ENCODE measurements around the gene OSBPL10.
"Not testable (repeated sequence)": the region's sequence is repeated elsewhere in the genome, so short reads cannot be mapped to it uniquely, and the experiment has no call there.

OSBPL10 gene, protein sequence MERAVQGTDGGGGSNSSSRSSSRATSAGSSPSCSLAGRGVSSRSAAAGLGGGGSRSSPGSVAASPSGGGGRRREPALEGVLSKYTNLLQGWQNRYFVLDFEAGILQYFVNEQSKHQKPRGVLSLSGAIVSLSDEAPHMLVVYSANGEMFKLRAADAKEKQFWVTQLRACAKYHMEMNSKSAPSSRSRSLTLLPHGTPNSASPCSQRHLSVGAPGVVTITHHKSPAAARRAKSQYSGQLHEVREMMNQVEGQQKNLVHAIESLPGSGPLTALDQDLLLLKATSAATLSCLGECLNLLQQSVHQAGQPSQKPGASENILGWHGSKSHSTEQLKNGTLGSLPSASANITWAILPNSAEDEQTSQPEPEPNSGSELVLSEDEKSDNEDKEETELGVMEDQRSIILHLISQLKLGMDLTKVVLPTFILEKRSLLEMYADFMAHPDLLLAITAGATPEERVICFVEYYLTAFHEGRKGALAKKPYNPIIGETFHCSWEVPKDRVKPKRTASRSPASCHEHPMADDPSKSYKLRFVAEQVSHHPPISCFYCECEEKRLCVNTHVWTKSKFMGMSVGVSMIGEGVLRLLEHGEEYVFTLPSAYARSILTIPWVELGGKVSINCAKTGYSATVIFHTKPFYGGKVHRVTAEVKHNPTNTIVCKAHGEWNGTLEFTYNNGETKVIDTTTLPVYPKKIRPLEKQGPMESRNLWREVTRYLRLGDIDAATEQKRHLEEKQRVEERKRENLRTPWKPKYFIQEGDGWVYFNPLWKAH

DNA sequence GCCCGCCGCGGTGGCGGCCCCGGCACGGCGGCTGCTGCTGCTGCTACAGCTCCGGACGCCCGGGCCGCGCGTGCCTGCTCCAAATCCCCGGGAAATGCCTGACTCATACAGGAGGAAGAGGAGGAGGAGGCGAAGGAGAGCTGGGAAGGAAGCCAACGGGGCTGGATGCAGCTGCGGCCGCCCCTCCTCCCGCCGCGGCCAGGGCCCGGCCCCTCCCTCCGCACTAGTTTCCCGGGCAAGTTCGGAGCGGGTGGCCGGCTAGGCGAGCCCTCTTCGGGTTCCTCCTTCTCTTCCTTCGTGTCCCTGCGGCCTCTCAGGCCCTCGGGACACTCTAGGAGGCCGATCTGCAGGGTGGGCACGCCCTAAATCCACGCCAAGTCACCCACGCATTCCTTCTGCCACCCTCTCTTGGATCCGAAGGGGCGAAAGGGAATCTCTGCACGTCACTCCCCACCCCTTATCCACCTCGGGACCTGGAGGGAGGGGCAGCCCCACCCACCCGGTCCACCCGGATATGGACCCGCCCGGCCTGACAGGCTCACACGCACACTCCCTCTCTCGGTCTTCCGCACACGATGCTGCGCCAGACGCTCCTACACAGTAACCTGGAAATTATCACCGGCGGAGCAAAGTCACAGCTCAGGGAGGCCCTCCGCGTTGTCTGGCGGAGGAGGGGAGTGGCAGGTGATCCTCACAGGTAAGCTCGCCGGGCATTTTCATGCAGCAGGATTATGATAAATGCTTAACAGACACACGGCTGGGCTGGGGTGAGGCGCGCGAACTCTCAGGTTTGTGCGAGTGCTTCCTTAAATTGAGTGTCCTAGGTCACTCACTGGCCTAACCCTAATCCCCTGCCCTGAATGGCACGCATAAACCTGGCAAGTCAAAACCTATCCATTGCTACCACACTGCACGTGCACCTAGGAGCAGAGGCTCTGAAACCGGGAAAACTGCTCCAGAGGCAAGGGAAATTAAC lies at the start of gene OSBPL10, which contains the start of gene ZNF860:
Gene OSBPL10, minus strand, starts transcription at position 57 of the 976 bp plus-strand sequence. CDS start 83 bp downstream, outside the sequence.
Gene ZNF860, plus strand, starts transcription at position 545 of the 976 bp plus-strand sequence. CDS start 7,330 bp downstream, outside the sequence.
- DNase-seq = no peak

DNA sequence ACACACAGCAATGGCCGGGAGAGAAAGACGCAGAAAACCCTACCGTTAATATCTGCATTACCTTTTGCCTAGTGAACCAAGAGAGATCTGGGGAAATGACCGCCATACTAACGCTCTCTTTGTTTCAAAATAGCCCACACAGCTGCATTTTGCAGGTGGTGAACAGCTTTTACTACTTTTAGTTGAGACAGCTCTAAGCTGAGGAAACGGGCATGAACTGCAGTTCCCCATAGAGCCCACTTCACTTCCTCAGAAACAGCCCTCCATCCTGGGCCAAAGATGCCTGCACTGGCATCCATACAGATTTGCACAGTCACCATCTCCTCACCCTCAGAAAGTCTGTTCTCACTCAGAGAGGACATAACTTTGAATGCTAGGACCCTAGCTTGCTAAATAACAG lies 45.5 kb upstream of the OSBPL10 start:
- DNase-seq = no peak

DNA sequence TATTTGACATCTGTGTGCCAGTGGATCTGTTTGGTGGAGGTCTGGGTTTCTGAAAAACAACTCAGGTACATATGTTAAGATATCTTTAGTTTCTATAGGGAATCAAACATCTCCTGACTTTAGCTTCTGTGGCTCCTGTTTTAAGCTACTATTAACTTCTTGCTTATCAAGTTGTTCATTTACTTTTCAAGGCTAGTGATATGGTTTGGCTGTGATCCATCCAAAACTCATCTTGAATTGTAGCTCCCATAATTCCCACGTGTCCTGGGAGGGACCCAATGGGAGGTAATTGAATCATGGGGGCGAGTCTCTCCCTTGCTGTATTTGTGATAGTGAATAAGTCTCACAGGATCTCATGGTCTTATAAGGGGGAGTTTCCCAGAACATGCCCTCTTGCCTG lies 41.9 kb upstream of the OSBPL10 start:
- DNase-seq = no peak

DNA sequence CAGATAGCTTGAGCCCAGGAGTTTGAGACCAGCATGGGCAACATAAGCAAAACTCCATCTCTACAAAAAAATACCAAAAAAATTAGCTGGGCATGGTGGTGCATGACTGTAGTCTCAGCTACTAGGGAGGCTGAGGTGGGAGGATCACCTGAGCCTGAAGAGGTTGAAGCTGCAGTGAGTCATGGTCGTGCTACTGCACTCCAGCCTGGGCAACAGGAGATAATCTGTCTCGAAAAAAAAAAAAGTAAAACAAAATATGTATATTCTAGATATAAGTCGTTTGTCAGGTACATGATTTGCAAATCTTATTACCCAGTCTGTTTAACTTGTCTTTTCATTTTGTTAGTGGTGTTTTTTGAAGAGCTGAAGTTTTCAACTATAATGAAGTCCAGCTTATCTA lies 40.7 kb upstream of the OSBPL10 start:
- DNase-seq = no peak

DNA sequence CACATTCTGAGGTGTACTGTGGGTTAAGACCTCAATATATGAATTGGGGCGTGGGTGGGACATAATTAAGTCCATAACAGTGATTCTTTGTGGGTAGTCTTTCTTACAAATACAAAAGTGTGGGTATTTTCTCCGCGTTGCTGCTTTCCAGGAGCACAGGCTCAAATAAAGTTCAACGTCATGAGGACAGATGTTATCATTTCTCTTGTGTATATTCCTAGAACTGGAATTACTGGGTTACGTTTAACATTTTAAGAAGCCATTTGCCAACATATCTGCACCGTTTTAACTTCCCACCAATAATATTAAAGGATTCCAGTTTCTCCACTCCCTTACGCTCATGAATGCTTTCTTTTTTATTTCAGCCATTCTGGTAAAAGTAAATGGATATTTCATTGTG lies 40.1 kb upstream of the OSBPL10 start:
- no peak for DNase-seq

DNA sequence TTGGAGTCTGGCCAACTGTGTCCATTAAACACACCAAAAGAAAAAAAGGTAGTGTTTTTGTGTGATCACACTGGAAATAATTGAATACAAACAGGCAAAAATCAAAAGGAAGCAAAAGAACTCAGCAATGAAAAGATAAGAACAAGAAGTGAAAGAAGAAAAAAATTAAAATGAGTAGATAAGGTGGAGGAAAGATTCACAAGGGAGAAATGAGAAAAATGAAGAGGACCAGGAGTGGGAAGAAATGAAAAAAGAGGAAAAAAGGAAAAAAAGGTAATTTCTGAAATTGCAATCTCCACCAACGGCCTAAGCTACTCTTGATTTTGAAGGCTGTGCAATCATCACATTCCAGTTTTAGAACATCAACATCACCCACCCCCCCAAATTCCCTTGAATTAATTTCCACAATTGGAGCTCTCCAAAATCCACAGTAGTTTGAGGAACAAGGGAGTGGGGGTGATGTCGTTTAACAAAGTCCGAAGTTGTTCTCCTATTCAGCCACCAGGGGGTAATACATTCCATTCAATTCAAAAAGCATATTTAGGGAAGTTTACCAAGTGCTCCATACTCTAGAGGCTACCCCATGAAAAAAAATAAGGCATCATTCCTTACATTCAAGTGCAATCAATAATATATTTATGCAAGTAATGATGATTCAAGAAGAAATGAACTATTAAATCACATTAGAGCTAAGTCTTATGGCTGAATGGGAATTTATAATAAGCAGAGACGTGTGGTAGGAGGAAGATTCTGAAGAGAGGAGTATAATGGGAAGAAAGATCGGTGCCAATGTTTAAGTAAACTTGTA lies 37.9 kb upstream of the OSBPL10 start:
- DNase-seq = no peak

DNA sequence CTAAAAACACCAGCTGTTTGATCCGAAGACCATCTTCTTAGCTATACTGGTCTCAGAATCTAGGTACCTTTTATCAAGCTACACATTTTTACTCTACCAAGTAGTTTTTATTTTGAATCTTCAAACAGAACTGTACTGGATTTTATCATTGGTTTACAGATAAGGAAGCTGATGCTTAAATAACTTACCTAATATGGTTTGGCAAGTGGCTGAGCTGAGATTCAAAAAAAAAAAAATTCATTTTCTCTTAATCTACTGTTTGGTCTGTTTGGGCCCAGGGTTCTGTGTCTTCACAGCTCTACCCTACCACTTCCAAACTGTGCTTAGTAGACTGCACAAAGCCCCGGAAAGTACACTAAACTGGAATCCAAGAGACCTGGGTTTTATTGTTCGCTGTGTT lies 36.2 kb upstream of the OSBPL10 start:
- no peak for DNase-seq

DNA sequence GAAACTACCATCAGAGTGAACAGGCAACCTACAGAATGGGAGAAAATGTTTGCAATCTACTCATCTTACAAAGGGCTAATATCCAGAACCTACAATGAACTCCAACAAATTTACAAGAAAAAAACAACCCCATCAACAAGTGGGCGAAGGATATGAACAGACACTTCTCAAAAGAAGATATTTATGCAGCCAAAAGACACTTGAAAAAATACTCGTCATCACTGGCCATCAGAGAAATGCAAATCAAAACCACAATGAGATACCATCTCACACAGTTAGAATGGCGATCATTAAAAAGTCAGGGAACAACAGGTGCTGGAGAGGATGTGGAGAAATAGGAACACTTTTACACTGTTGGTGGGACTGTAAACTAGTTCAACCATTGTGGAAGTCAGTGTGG lies 34.6 kb upstream of the OSBPL10 start:
- not testable (repeated sequence) for DNase-seq

DNA sequence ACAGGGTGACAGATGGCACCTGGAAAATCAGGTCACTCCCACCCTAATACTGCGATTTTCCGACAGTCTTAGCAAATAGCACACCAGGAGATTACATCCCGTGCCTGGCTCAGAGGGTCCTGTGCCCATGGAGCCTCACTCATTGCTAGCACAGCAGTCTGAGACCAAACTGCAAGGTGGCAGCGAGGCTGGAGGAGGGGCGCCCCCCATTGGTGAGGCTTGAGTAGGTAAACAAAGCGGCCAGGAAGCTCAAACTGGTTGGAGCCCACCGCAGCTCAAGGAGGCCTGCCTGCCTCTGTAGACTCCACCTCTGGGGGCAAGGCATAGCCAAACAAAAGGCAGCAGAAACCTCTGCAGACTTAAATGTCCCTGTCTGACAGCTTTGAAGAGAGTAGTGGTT lies 29.6 kb upstream of the OSBPL10 start:
- not testable (repeated sequence) for DNase-seq

DNA sequence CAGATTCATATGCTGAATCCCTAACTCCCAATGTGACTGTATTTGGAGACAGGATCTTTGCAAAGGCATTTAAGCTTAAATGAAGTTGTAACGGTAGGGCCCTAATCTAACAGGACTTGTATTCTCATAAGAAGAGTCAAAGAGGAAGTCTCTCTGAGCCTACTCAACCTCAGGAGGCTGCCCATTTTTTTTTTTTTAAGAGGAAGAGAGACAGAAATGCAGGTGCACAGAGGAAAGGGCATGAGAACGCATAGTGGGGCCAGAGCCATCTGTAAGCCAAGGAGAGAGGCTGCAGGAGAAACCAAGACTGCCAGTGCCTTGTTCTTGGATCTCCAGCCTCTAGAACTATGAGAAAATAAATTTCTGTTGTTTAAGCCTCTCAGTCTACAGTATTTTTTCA lies 28.9 kb upstream of the OSBPL10 start:
- no peak for DNase-seq

DNA sequence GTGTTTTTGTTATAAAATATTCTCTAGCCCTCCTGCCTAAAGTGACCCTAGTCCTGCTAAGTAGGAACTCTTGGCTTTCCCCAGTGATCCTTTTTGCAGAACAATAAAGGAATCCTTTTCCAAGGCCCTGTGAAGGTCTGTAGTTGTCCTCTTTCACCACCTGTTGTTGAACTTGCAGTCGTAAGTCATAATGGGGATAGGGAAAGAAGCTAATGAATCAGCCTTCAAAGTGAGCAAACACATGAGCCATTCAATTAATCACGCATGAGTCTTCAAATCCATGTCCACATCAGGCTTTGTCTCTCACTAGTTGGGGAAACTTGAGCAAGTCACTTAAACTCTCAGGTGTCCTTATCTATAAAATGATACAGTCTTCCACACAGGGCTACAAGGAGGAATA lies 28.0 kb upstream of the OSBPL10 start:
- no peak for DNase-seq

DNA sequence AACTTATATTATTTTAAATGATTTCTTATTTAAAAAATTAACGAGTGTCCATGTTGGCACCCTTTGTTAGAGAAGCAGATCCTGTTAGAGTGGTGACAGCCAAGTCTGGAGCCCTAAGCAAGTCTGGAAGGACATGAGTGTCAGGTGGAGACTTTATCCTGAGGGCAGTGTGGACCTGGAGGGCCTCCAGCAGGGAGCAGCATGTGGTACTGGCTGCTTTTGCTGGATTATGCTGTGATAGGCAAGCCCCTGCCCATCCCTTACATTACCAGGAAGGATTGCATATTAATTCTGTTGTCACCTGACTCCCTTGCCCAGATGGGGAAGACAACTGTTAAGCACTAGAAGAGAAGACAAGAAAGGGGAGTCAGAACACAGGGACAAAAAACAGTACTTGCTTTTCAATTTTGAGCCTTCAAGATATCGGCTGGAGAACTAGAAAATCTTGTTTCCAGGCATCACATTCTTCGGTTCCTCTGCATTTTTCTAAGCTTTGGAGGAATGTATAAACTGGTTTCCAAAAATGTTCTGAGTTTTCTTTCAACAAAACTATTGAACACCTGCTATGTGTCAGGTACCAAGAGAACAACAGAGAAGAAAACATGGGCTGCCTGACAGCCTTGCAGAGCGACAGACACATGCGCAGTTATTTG lies 23.2 kb upstream of the OSBPL10 start:
- DNase-seq = no peak

DNA sequence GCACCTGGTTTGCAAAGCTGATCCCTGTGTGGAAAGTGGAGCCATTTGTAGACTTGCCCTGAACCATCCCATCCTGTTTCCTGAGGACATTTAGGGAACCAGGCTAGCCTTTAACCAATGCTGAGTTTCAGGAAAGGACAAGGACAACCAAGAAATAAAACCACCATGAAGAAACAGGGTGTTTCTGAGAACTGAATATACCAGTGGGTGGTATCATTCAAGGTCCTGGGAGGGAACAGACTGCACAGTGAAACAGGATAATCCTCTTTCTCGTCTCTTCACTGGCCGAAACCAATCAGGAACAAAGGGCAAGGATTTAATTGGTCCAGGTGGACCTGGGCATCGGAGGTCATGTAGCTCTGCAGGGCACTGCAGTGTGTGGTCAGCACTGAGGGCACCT lies 22.3 kb upstream of the OSBPL10 start:
- no peak for DNase-seq

DNA sequence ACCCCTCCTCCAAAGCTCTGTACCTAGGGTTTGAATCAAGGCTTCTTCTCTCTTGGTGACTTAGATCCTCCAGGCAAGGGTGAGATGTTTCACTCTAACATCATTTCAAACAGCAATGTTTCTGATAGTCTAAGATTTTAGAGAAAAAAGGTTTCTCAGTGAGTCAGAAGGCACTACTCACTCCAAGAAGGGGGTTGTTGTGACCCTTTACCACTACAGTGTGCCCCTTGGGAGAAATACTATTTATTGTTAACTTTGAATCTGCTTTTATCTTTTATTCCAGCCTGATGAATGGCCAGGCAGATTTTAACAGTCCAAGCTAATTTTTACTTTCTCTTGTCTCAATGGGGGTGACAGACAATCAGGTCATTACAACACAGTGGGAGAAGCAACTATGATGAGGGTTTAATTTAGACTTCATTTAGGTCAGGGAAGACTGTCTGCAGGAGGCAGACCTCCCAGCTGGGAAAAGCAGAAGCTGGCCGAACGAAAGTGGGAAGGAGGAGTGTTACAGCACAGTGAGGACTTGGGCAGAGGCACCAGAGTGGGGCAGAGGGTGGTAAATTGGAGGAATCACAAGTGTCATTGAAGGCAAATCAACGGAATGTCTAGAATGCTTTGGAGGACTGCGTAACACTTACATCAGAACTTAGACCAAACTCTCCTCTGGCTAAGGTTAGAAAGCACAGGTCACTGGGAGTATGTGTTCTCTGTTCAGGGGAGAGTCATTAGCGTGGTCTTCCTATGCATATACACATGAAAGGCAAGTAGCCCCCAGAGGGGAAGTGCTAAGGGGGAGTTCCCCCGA lies 21.7 kb upstream of the OSBPL10 start:
- no peak for DNase-seq

DNA sequence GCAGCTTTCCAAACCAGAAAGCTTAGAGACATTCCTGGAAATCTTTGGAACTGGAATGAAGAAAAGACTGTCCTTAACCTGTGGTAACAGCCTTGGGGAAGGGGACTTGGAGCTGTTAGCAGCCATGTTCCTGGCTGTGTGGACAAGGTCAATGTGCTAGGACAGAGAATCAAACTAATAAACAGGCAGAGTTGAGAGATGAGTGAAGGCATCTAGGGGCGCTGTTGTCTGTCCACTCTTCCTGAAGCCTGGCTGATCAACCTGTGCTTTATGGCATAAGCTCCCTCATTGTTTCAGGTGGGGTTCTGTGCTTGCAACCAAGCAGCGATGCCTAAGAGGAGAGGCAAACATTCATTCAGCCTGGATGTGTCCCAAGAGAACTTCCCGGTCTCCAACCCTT lies 19.8 kb upstream of the OSBPL10 start:
- no peak for DNase-seq

DNA sequence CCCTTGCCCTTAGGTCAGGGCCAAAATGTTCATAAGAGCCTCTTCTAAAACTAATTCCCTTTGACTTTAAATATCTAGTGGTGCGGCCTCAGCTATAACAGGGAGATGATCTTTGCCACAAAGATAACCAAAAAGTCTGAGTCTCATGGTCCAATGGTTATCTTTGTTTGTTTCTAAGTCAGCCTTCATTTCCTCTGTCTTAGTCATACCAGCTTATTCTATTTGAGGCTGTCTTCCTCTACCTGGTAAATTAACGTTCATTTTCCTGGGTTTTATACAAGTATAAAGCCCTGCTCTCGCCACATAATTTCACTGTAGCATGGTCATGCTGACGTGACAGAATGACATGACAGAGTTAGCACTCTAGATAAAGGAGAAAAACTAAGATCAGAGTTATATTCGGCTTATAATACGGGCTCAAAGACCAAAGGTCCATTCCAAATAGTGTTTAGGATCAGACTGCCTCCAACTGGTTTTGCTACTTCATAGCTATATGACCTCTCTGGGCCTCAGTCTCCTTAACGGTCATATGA lies 18.9 kb upstream of the OSBPL10 start:
- no peak for DNase-seq

DNA sequence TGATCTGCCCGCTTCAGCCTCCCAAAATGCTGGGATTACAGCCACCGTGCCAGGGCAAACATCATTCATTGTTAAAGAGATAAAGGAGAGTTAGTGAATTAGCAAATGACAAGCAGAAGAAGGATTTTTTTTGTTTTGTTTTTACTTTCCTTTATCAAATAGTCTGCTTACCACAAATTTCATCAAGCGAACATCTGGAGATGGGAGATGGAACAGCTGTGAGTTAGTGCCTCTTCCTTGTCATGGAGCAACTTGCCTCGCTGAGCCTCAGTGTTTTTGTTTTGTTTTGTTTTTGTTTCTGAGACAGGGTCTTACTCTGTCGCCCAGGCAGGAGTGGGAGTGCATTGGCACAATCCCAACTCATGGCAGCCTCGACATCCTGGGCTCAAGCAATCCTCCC lies 16.4 kb upstream of the OSBPL10 start:
- DNase-seq = no peak

DNA sequence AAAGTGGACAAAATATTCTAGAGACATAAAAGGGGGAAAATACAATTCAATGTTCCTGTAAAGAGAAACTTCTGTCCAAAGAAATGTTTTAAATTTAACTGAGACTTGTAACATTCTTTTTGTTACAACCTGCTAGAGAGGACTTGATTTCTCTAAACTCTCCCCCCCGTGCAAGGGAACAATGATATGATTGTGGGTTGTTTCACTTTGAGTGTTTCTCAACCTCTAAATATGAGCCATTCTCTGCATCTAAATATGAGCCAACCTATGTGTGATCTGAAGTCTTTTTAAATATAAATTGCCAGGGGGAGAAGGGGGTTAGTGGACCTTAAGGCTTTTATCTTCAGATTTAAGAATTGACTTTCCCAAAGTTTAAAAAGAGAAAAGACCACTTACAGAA lies 15.1 kb upstream of the OSBPL10 start:
- DNase-seq = no peak

DNA sequence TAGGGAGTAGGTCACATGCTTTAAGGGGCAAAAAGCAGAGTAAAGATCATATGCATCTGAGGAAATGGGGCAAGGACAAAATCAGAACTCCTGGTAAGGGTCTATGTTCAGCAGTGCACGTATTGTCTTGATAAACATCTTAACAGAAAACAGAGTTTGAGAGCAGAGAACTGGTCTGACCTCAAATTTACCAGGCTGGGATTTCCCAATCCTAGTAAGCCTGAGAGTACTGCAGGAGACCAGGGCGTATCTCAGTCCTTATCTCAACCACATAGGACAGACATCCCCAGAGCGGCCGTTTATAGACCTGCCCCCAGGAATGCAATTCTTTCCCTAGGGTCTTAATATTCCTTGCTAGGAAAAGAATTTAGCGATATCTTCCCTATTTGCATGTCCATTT lies 14.0 kb upstream of the OSBPL10 start:
- DNase-seq = not testable (repeated sequence)

DNA sequence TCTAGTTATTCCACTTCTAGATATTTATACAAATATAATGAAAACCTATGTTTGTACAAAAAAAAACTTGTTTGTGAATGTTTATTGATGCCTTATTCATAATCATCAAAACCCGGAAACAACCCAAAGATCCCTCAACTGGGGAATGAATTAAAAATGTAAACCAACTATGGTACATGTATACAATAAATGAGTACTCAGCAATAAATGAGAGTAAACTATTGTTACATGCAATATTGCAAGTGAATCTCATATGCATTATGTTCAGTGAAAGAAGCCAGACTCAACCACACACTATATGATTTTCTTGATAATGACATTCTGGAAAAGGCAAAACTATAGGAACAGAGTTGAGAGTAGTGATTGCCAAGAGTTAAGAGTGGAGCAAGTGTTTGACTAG lies 12.8 kb upstream of the OSBPL10 start:
- no peak for DNase-seq
